GM21723 (cell line): ENCODE results near the gene SLC6A19.

ENCODE experiments used
- ATAC-seq: cut with Tn5 transposase; IDR thresholded peaks from one replicate; pipeline ENCODE4 v1.9.1; 2021; ENCODE audit warnings: mild to moderate bottlenecking, moderate library complexity; ENCODE audit not compliant: unreplicated experiment

Gene SLC6A19

GRCh38 chr5:1179383-1179715, 22.0 kb upstream of the SLC6A19 start:
- ATAC-seq = no peak

DNA sequence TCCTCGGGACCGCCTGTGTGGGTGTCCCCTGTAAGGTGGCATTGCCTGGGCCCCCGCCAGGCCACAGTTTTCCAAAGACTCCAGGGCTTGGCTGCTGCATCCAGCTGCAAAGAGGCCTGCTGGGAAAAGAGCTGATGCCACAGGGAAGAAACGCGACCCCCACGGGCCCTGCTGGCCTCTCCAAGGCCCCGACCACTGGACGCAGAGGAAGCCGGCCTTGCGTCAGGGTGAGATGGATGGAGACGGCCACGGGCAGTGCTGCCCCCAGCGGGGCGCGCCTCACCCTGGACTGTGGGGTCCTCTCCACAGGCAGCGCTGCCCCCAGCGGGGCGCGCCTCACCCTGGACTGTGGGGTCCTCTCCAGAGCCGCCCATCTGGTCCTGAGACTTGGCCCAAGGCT, 21.3 kb upstream of the SLC6A19 start:
- no peak for ATAC-seq

- ATAC-seq = no peak
These were observed 20.5 kb upstream of the SLC6A19 start for GRCh38 chr5:1180841-1181271.

DNA sequence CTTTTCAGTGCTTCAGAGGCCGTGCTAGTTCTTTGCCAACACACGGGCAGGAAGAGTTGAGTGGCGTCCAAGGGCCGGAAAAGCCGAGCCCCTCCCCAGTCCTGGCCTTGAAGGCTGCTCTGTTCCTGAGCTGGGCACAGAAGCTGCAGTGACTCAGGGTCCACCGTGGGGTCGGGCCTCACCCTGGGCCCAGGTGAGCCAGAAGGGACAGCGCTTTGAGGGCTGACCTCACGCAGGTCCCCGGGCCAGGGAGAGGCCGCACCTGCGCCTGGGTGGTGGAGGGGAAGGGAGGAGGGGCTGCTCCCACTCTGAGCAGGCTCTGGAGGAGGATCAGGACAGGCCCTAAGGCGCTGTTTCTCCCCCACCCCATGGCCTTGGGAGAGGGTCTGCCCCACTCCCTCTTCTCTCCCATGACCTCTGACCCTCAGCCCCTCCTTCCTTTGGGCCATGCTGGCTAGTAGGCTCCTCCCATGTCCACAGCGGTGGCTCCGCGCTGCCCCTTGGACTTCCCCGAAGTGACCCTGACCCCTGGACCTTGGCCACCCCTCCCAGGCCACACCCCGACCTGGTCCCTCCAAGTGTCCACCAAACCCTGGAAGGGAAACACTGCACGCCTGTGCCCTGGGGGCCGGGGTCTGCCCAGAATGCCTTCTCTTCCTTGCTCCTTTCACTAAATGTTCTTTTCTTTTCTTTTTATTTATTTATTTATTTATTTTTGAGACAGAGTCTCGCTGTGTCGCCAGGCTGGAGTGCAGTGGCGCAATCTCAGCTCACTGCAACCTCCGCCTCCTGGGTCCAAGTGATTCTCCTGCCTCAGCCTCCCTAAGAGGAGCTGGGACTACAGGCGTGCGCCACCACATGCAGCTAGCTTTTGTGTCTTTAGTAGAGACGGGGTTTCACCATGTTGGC, 19.7 kb upstream of the SLC6A19 start:
- ATAC-seq = no peak

DNA sequence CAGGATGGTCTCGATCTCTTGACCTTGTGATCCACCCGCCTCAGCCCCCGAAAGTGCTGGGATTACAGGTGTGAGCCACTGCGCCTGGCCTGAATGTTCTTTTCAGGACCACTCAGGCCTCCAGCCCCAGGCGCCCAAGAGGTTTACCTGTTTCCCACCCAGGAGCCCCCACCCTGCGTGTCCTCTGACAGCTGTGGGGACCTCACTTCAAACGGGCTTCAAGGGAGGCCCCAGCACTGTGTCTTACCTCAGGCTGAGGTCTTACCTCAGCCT, 19.1 kb upstream of the SLC6A19 start:
- no peak for ATAC-seq

- no peak for ATAC-seq
These were observed 18.6 kb upstream of the SLC6A19 start for GRCh38 chr5:1182633-1183423.

DNA sequence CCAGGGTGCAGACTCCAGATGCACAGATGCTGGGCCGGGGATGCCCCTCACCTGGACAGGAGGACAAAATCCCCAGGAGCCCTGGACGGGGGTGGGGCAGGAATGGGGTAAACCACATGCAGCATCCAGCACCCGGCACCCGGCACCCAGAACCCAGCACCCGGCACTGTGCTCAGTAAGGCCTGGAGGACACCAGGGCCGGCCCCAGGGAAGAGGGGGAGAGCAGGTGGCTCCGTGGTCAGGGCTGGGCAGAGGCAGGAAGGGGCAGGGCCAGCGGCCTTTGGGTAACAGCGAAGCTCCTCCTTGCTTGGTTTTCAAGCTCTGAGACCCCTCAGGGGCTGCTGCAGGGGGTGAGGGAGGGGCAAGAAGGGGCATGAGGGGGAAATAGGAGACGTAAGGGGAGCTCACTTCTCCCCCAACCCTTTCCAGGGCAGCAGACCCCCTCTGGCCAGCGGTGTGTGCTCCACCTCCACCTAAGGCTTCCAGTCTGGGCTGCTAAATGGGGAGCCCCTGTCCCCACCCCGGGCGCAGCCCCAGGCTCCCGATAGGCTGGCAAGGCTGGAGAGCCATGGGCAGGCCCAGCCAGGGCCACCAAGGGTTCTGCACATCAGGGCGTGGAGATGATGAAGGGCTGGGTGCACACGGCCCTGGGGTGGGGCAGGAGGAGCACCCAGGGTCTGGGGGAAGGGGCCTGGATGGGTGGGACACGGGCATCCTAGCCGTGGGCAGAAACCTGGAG, 17.8 kb upstream of the SLC6A19 start:
- no peak for ATAC-seq

DNA sequence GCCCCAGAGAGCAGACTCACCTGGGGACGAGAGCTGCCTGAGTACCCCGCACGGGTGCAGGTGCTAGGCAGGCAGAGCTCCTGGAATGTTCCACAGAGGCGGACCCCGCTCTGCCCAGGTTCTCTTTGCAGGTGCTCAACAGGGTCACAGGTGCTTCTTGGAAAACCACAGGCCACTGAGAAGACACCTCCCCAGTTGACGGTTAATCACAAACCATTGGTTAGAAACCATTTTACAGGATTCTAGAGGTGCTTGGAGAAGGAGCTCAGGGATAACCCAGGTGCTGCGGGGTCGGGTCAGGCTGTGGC, 17.3 kb upstream of the SLC6A19 start:
- ATAC-seq = no peak

DNA sequence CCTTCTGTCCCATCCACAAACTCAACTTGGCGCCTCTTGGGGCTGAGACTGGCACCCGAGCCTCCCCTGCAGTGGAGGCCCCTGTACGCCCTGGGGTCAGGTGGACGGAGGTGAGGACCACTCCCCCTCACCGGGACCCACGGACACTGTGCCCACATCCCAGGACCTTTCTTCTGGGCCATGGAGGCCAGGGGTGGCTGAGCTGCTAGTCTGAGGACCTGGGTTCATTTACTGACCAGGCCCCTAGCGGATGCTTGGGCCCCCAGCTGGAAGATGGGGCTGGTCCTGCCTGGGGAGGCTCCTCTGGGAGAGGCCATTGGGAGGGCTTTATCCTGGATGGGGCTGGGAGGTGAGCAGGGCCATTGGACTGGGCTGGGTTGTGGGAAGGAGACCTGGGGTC, 16.9 kb upstream of the SLC6A19 start:
- no peak for ATAC-seq

DNA sequence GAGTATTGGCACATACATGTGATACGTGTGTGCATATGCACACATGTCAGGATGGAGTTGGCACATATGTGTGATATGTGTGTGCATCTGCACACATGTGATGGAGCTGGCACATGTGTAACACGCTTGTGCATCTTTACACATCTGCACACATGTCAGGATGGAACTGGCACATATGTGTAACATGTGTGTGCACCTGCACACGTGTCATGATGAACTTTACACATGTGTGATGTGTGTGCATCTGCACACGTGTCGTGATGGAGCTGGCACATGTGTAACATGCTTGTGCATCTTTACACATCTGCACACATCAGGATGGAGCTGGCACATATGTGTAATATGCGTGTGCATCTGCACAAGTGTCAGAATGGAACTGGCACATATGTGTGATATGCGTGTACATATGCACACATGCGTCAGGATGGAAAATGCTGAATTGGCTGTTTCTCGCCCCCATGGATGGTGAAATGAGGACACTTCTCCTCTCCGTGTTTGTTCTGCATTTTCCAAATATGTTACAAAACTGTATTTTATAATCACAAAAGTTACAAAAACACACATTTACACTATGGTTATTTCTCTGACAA, 16.3 kb upstream of the SLC6A19 start:
- no peak for ATAC-seq

- ATAC-seq = no peak
These were observed 15.6 kb upstream of the SLC6A19 start for GRCh38 chr5:1185629-1186350.

DNA sequence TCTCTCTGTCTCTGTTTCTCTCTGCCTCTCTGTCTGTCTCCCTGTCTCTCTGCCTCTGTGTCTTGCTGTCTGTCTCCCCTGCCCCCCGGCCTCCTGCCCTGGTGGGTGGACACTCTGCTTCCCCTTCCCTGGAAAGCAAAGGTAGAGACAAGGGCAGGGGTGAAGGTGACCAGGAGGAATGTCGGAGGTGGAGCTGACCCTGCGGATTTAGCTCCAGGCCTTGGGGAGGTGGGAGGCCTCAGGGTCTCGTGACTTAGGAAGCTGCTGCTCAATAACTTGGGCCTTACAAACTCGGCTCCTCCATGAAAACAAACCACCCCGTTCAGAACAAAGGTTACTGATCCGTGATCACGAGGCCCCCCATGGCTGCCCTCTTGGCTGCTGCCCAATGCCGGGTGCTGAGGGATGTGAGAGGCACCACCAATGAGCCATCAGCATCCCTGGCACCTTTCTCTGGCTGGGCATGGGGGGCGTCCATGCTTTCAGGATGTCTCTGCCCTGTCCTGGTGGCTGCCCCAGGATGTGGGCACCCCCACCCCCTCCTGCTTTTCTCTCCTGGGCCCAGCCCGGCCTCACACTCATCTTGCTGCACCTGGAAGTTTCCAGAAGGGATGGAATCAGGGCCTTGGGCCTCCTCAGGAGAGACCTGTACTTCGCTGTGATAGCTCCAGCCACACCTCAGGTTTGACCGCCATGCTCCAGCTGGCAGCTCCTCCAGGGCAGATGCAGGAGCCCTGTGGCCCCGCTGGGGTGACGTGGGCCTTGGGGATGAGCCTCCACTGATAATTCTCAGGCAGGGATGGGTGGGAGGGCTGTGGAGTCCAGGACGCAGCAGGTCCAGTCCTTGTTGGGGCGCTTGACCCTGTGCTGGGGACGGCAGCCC, 14.8 kb upstream of the SLC6A19 start:
- no peak for ATAC-seq

DNA sequence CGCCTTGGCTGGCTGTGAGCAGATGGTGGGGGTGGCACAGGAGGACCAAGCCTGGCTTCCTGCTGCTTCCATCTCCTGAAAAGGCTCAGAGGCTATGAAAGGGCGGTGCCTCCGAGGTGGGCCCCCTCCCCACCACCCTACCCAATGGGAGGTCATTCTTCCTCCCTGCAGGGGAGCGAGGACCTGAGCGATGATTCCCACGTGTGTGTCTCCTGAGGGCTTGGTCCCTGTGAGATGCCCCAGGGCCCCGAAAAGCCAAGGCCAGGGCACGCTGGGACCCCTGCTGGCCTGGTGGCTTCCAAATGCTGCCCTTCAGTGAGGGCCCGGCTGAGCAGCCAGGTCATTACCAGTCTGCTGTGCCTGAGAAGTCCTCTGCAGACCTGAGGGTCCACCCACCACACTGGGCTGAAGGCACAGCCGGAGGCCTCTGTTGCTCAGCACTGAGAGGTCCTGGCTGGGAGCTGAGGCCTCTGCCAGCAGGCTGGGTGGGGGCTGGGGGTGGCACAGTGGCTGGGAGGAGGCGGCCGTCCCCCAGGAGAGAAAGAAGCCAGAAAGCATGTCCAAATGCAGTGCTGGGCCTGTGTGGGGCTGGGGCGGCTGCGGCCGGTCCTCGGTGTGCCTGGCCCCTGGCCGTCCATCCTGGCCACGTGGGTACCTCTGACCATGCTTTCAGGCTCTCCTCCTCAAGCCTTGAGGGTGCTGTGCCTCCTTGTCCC, 14.0 kb upstream of the SLC6A19 start:
- ATAC-seq = no peak

GRCh38 chr5:1187950-1188334, 13.5 kb upstream of the SLC6A19 start:
- ATAC-seq = no peak

GRCh38 chr5:1188464-1188863, 12.9 kb upstream of the SLC6A19 start:
- no peak for ATAC-seq

GRCh38 chr5:1189269-1189668, 12.1 kb upstream of the SLC6A19 start:
- ATAC-seq = no peak

- ATAC-seq = no peak
These were observed 11.1 kb upstream of the SLC6A19 start for GRCh38 chr5:1190278-1190677.

DNA sequence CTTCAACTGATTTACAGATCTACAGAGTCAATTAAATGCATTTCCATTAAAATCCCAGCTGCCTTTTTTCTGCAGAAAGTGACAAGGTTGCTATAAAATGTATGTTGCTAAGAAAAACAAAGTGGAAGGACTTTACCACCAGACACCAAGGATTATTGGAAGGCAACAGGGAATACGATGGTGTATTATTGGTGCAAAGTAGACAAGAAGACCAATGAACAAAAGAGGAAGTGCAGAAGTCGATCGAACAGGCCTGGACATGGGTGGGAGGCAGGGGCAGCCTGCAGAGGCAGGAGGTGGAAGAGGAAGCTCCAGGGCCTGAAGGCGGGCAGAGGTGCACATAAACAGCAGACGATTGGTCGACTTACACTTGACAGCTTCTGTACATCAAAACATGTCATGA, 10.6 kb upstream of the SLC6A19 start:
- no peak for ATAC-seq

DNA sequence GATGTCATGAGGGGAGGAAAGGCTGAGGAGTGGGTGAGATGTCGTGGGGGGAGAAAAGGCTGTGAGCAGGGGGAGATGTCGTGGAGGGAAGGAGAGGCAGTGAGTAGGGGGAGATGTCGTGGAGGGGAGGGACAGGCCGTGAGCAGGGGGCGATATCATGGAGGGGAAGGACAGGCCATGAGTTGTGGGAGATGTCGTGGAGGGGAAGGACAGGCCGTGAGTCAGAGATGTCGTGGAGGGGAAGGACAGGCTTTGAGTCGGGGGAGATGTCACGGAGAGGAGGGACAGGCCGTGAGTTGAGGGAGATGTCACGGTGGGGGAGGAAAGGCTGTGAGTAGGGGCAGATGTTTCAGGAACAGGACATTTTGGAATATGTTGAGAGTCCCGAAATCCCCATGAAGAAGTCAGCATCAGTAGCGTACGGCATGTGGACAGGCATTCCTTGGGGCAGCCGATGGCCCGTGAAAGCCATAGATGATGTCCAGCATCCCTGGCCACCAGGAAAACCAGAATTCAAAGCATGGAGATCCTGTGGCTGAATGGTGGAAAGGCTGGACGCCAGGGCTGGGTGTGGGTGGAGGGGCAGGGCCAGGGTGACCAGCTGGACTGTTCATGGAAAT, 8.3 kb upstream of the SLC6A19 start:
- no peak for ATAC-seq
